Lower lobe of right lung (tissue), 2 donors: ENCODE measurements around the gene ADAM15. TPM values are rescaled to one million over a fixed set of nuclear protein-coding genes. Genes with fewer than 3 reads are reported as not detected.
A peak's percentile ranks its signal among the peaks of the same experiment; 100 is the strongest.

Experiments used
- ATAC-seq, 2 donors: fragments of 200-7000 bp; cut with Tn5 transposase; one replicate each; pipeline ENCODE4 v1.9.1; 2020 to 2022; ENCODE audit warnings: mild to moderate bottlenecking in 2 of 2, moderate library complexity in 2 of 2
- DNase-seq: peaks from one replicate; pipeline ENCODE4 v3.0.0-alpha.2; 2020
- H3K27ac ChIP-seq: fragments of 200-600 bp; one replicate; pipeline ENCODE4 v1.8.0; 2022
- H3K27me3 ChIP-seq: fragments of 200-600 bp; one replicate; pipeline ENCODE4 v1.8.0; 2022; ENCODE audit warnings: low read depth
- H3K36me3 ChIP-seq: fragments of 200-600 bp; one replicate; pipeline ENCODE4 v1.8.0; 2022; ENCODE audit warnings: mild to moderate bottlenecking
- H3K4me1 ChIP-seq: fragments of 200-600 bp; one replicate; pipeline ENCODE4 v1.8.0; 2022
- H3K4me3 ChIP-seq: fragments of 200-600 bp; one replicate; pipeline ENCODE4 v1.8.0; 2022; ENCODE audit warnings: mild to moderate bottlenecking
- H3K9me3 ChIP-seq: fragments of 200-600 bp; one replicate; pipeline ENCODE4 v1.8.0; 2022
- CTCF ChIP-seq: fragments of 200-600 bp; IDR thresholded peaks from one replicate; pipeline ENCODE4 v1.8.0; 2022; ENCODE audit warnings: antibody characterized with exemption, mild to moderate bottlenecking
- intact Hi-C: fragments of 100-400 bp; cut with DNase I; formaldehyde crosslinking; loops from one replicate; pipeline ENCODE4 v1.11.0; 2022
- total RNA-seq: library from RNA; stranded (reverse); fragmentation: NEBNext Ultra II Directional; extraction: Animal tissue kit (Norgen Biotek cat#: 25700); gene quantifications from one replicate; pipeline ENCODE4 v1.2.1, GENCODE V29; 2021
- donor health status: DM: no; HTN: yes; CAD: no; lungs with severe emphysema.

The ADAM15 gene
- total RNA-seq, 1 donor from 2014 or later, result 121 TPM

GRCh38 chr1:155015527-155016230 is 35.4 kb upstream of the ADAM15 start:
- H3K36me3 ChIP-seq, result peaks cover 34% of the 10 kb centered on the region
- ATAC-seq (no peak), DNase-seq (no peak)
- no peak overlapping the region for H3K4me3 ChIP-seq
- peaks cover 79% of the 10 kb centered on the region for H3K4me1 ChIP-seq
- intact Hi-C loops, result no loop called here
- peak overlapping the region; percentile 18 for H3K27ac ChIP-seq
- H3K9me3 ChIP-seq, result no peaks in the 10 kb centered on the region
- no peaks in the 10 kb centered on the region for H3K27me3 ChIP-seq
- TF ChIP-seq CTCF, result no peak

- intact Hi-C loops, result no loop called here
- ATAC-seq (no peak), DNase-seq (no peak)
- TF ChIP-seq CTCF, result no peak
- H3K36me3 ChIP-seq, result peaks cover 34% of the 10 kb centered on the region
- H3K9me3 ChIP-seq, result no peaks in the 10 kb centered on the region
- H3K27me3 ChIP-seq, result no peaks in the 10 kb centered on the region
- no peak overlapping the region for H3K4me3 ChIP-seq
- peaks cover 72% of the 10 kb centered on the region for H3K4me1 ChIP-seq
- peak overlapping the region; percentile 85 for H3K27ac ChIP-seq
Measured at GRCh38 chr1:155016231-155016831, 34.8 kb upstream of the ADAM15 start.

GRCh38 chr1:155017041-155017945 is 33.8 kb upstream of the ADAM15 start:
- ATAC-seq (peak; percentile 94), DNase-seq (peak; percentile 92)
- Histone ChIP-seq H3K9me3 (no peaks in the 10 kb centered on the region), H3K4me1 (peaks cover 62% of the 10 kb centered on the region), H3K36me3 (peaks cover 34% of the 10 kb centered on the region), H3K4me3 (peak overlapping the region; percentile 52), H3K27me3 (no peaks in the 10 kb centered on the region), H3K27ac (peak overlapping the region; percentile 85)
- intact Hi-C loops, result no loop called here
- TF ChIP-seq CTCF, result peak; percentile 99

- peaks cover 56% of the 10 kb centered on the region for H3K4me1 ChIP-seq
- peak overlapping the region; percentile 85 for H3K27ac ChIP-seq
- no peaks in the 10 kb centered on the region for H3K9me3 ChIP-seq
- DNase-seq (no peak), ATAC-seq (peak; percentile 0)
- peaks cover 34% of the 10 kb centered on the region for H3K36me3 ChIP-seq
- no peak for TF ChIP-seq CTCF
- intact Hi-C loops, result no loop called here
- peak overlapping the region; percentile 52 for H3K4me3 ChIP-seq
- no peaks in the 10 kb centered on the region for H3K27me3 ChIP-seq
Measured at GRCh38 chr1:155017946-155018316, 33.2 kb upstream of the ADAM15 start.

- Histone ChIP-seq H3K4me3 (no peak overlapping the region), H3K4me1 (peaks cover 49% of the 10 kb centered on the region), H3K36me3 (peaks cover 29% of the 10 kb centered on the region), H3K27me3 (no peaks in the 10 kb centered on the region), H3K9me3 (no peaks in the 10 kb centered on the region), H3K27ac (no peak overlapping the region)
- no peak for DNase-seq
- TF ChIP-seq CTCF, result no peak
- intact Hi-C loops, result no loop called here
- no peak for ATAC-seq
Measured at GRCh38 chr1:155018617-155019348, 32.3 kb upstream of the ADAM15 start.
